Endothelial cell of umbilical vein (primary cell): Measurements from ENCODE around the gene TTYH3. TPM values are rescaled to one million over a fixed set of nuclear protein-coding genes. Genes with fewer than 3 reads are reported as not detected.

Experiments used
- BruUV-seq: library from RNA; stranded (reverse); fragments of 400-500 nt; replicated peaks from 2 replicates; lab custom pipeline; 2021; lab: Mats Ljungman, UMichigan
- CTCF ChIA-PET: fragments of 300-600, 350-600 bp; sonication (Branson Sonifier 250); formaldehyde crosslinking; loops from one replicate; lab custom pipeline; 2021; ENCODE audit warnings: antibody characterized with exemption, inconsistent platforms; lab: Charles Lee
- POLR2A ChIA-PET: fragments of 300-600, 350-600 bp; sonication (Branson Sonifier 250); formaldehyde crosslinking; loops from one replicate; lab custom pipeline; 2021; ENCODE audit warnings: antibody characterized with exemption, inconsistent platforms; lab: Charles Lee
- DNase-seq: peaks from one replicate; pipeline ENCODE4 v3.0.0-alpha.2; 2011; ENCODE audit warnings: low read depth, low spot score
- FAIRE-seq: peaks from 2 replicates; lab custom pipeline; 2011; peaks lifted over from hg19 to GRCh38; lab: Jason Lieb, UNC
- H2AFZ ChIP-seq: 2 replicates; pipeline ENCODE4 v1.6.0; 2012; ENCODE audit warnings: low read depth, low read length, control low read depth, inconsistent platforms
- H3K27ac ChIP-seq: 2 replicates; pipeline ENCODE4 v1.5.1; 2011; ENCODE audit warnings: low read depth, mild to moderate bottlenecking, control low read depth, low read length, moderate library complexity; ENCODE audit not compliant: insufficient read depth
- H3K27me3 ChIP-seq, 2 experiments: 2 replicates each; pipeline versions ENCODE4 v1.6.0 to v1.6.1; 2011; ENCODE audit warnings: low read length in 2 of 2, mixed read lengths in 1 of 2; ENCODE audit not compliant: control insufficient read depth in 2 of 2, insufficient read depth in 2 of 2
- H3K36me3 ChIP-seq, 2 experiments: 2 replicates in 1 of 2; 3 replicates in 1 of 2; pipeline ENCODE4 v1.5.1; 2011; ENCODE audit warnings: low read length in 2 of 2, mild to moderate bottlenecking in 1 of 2, moderate library complexity in 1 of 2; ENCODE audit not compliant: control insufficient read depth in 2 of 2, insufficient read depth in 2 of 2; ENCODE audit errors: extremely low read depth in 1 of 2
- H3K4me1 ChIP-seq: 3 replicates; pipeline ENCODE4 v1.5.1; 2011; ENCODE audit warnings: mild to moderate bottlenecking, low read length; ENCODE audit not compliant: control insufficient read depth, insufficient read depth; ENCODE audit errors: extremely low read depth
- H3K4me2 ChIP-seq: 2 replicates; pipeline ENCODE4 v1.6.1; 2011; ENCODE audit warnings: low read length, control low read depth, mixed read lengths; ENCODE audit not compliant: insufficient read depth
- H3K4me3 ChIP-seq, 3 experiments: fragments of 200-600 bp in 1 of 3; sonication (generic), shearing (Covaris generic) in 1 of 3; replicated peaks in 1 of 3; 2 replicates each; pipeline ENCODE4 v1.5.1; 2011 to 2016; ENCODE audit warnings: control low read depth in 3 of 3, low read length in 3 of 3, mild to moderate bottlenecking in 2 of 3, inconsistent platforms in 1 of 3, low read depth in 1 of 3, moderate library complexity in 1 of 3; ENCODE audit not compliant: insufficient read depth in 1 of 3
- H3K79me2 ChIP-seq: 2 replicates; pipeline ENCODE4 v1.6.0; 2012; ENCODE audit warnings: low read length, inconsistent platforms; ENCODE audit not compliant: control insufficient read depth, insufficient read depth
- H3K9ac ChIP-seq: replicated peaks from 2 replicates; pipeline ENCODE3; 2011; ENCODE audit warnings: low read length, control low read depth; ENCODE audit not compliant: insufficient read depth; ENCODE audit errors: extremely low read depth
- H3K9me1 ChIP-seq: replicated peaks from 3 replicates; pipeline ENCODE4 v1.6.0; 2011; ENCODE audit warnings: mild to moderate bottlenecking, low read length; ENCODE audit not compliant: control insufficient read depth, insufficient read depth; ENCODE audit errors: extremely low read depth
- H3K9me3 ChIP-seq: replicated peaks from 2 replicates; pipeline ENCODE4 v1.5.1; 2012; ENCODE audit warnings: low read length, inconsistent platforms; ENCODE audit not compliant: control insufficient read depth, insufficient read depth
- H4K20me1 ChIP-seq: replicated peaks from 2 replicates; pipeline ENCODE3; 2011; ENCODE audit warnings: mild to moderate bottlenecking, low read length; ENCODE audit not compliant: control insufficient read depth, insufficient read depth; ENCODE audit errors: extremely low read depth
- CTCF ChIP-seq, 2 donors: IDR thresholded peaks; 1 replicate in 1 of 2; 2 replicates in 1 of 2; pipeline ENCODE4 v1.5.1; 2011; ENCODE audit warnings: low read length in 2 of 2, mild to moderate bottlenecking in 2 of 2, moderate library complexity in 2 of 2, control low read depth in 1 of 2, inconsistent platforms in 1 of 2, low read depth in 1 of 2; ENCODE audit not compliant: insufficient read depth in 1 of 2; ENCODE audit errors: extremely low read depth in 1 of 2
- EZH2 ChIP-seq: IDR thresholded peaks from 2 replicates; pipeline ENCODE4 v1.6.1; 2012; ENCODE audit warnings: borderline replicate concordance, low read depth, mild to moderate bottlenecking, moderate library complexity, low read length, inconsistent platforms; ENCODE audit not compliant: severe bottlenecking
- FOS ChIP-seq: IDR thresholded peaks from 2 replicates; pipeline ENCODE4 v1.6.1; 2011; ENCODE audit warnings: mild to moderate bottlenecking, low read length, moderate library complexity, borderline replicate concordance; ENCODE audit not compliant: insufficient read depth
- GATA2 ChIP-seq: IDR thresholded peaks from 2 replicates; pipeline ENCODE4 v1.7.0; 2011; ENCODE audit warnings: low read depth, mild to moderate bottlenecking, moderate library complexity, mixed read lengths, low read length; ENCODE audit not compliant: insufficient read length, insufficient read depth
- JUN ChIP-seq: IDR thresholded peaks from 2 replicates; pipeline ENCODE4 v1.6.1; 2011; ENCODE audit warnings: borderline replicate concordance, low read depth; ENCODE audit not compliant: insufficient read length, insufficient read depth
- MYC ChIP-seq: IDR thresholded peaks from one replicate; pipeline ENCODE4 v1.6.1; 2011; ENCODE audit warnings: mild to moderate bottlenecking, low read depth, low read length
- POLR2A ChIP-seq: IDR thresholded peaks from 2 replicates; pipeline ENCODE4 v1.6.1; 2012; ENCODE audit warnings: low read depth, mild to moderate bottlenecking, control low read depth, low read length
- POLR2AphosphoS5 ChIP-seq: IDR thresholded peaks from 2 replicates; pipeline ENCODE4 v1.6.1; 2012; ENCODE audit warnings: low read depth, mild to moderate bottlenecking, control low read depth, low read length, moderate library complexity; ENCODE audit not compliant: insufficient read depth
- dilution Hi-C: fragments of 300-500 bp; cut with MboI; formaldehyde crosslinking; loops from one replicate; pipeline ENCODE4 v1.15.0; 2019; ENCODE audit warnings: low sequenced_read_pairs; ENCODE audit not compliant: extremely low pct_ligation_motif_present
- intact Hi-C: fragments of 100-400 bp; cut with micrococcal nuclease; formaldehyde crosslinking; loops from one replicate; pipeline ENCODE4 v1.10.0; 2022
- polyA plus RNA-seq, 4 experiments: library from polyadenylated mRNA; depleted of rRNA in 3 of 4; stranded (reverse) in 3 of 4; unstranded in 1 of 4; fragments of >200 nt; gene quantifications; 2 replicates each; pipeline versions ENCODE4 v1.2.1 to v1.2.3, GENCODE V29; 2011 to 2012; ENCODE audit warnings: missing spikeins in 1 of 4
- total RNA-seq: library from RNA; stranded (reverse); gene quantifications from 2 replicates; pipeline ENCODE4 v1.2.3, GENCODE V29; 2021
- TF ChIP-seq, protein P1 (sequence below): IDR thresholded peaks from 2 replicates; pipeline ENCODE4 v1.6.1; 2011; ENCODE audit not compliant: insufficient read depth, insufficient read length

Gene TTYH3
- total and polyA plus RNA-seq, 2 donors (not counting 3 experiments of a cell fraction or from before 2014, with no cell fraction given): 143 to 280 TPM

DNA sequence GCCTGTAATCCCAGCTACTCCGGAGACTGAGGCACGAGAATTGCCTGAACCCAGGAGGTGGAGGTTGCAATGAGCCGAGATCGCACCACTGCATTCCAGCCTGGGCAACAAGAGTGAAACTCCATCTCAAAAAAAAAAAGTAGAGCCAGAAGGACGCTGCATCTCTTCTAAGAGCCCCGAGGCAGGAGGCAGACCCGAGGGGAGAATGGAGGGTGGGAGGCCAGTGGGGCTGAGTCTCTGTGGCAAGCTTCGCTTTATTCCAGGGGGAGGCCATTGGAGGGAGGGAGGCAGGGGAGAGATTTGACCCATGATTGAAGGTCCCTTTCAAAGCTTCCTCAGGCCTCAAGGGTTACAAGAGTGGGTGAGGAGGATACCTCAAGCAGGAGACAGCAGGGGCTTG is 18.7 kb downstream of the TTYH3 start:
- H3K9me3 ChIP-seq: no peaks in the 10 kb centered on the region
- no peaks in the 10 kb centered on the region for H3K9me1 ChIP-seq
- intact Hi-C loops (no loop called here), dilution Hi-C loops (no loop called here)
- POLR2A ChIA-PET: no interaction called here
- H3K4me1 ChIP-seq: peaks cover 3% of the 10 kb centered on the region
- DNase-seq (no peak), FAIRE-seq (no peak)
- H2AFZ ChIP-seq: no peak overlapping the region
- H3K27me3 ChIP-seq: no peaks in the 10 kb centered on the region
- H3K4me3 ChIP-seq: no peak overlapping the region
- TF ChIP-seq MYC (no peak), JUN (no peak), POLR2A (no peak), FOS (no peak), CTCF (IDR thresholded peaks at IDR 0.05; ENCODE audit: extremely low read depth in 1 of 2, insufficient read depth in 1 of 2, low read depth in 1 of 2, low read length in 2 of 2) (no peak), EZH2 (no peak), POLR2AphosphoS5 (no peak), GATA2 (no peak)
- TF ChIP-seq, protein P1, sequence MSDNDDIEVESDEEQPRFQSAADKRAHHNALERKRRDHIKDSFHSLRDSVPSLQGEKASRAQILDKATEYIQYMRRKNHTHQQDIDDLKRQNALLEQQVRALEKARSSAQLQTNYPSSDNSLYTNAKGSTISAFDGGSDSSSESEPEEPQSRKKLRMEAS: no peak
- H3K27ac ChIP-seq: no peak overlapping the region
- CTCF ChIA-PET: interaction anchor here (1.8 kb wide), 2 partner anchors 21 to 42 kb away, joined by 5 to 16 read pairs; no protein-coding TSS in a partner anchor
- BruUV-seq: no TSS peak
- peaks cover 10% of the 10 kb centered on the region for H3K79me2 ChIP-seq
- H4K20me1 ChIP-seq: no peaks in the 10 kb centered on the region
- H3K36me3 ChIP-seq: peaks cover 16 to 39% of the 10 kb centered on the region in 2 experiments
- no peak overlapping the region for H3K9ac ChIP-seq
- H3K4me2 ChIP-seq: no peak overlapping the region
